GM12878 (cell line): ENCODE data around the gene SHFL. TPM values are rescaled to one million over a fixed set of nuclear protein-coding genes. Genes with fewer than 3 reads are reported as not detected.

Experiments used
- ATAC-seq: fragments of 200-7000 bp; cut with Tn5 transposase; 3 replicates; pipeline ENCODE4 v1.9.1; 2020; ENCODE audit warnings: mild to moderate bottlenecking, moderate library complexity
- BruUV-seq: library from RNA; stranded (reverse); fragments of 400-500 nt; replicated peaks from 2 replicates; lab custom pipeline; 2021; lab: Mats Ljungman, UMichigan
- CTCF ChIA-PET: fragments of 300-600 bp; sonication (Branson Sonifier 250); formaldehyde crosslinking; extraction: SDS; loops from one replicate; lab custom pipeline; 2021; ENCODE audit warnings: inconsistent platforms; lab: Yijun Ruan, JAX
- POLR2A ChIA-PET: fragments of 350-600 bp; formaldehyde crosslinking; extraction: SDS; loops from one replicate; lab custom pipeline; 2021; ENCODE audit warnings: inconsistent platforms; lab: Charles Lee
- RAD21 ChIA-PET: fragments of 300-600 bp; sonication (Branson Sonifier 250); formaldehyde crosslinking; loops from one replicate; lab custom pipeline; 2023; ENCODE audit warnings: antibody characterized with exemption; ENCODE audit not compliant: unreplicated experiment; lab: Charles Lee
- SMC1A ChIA-PET: fragments of 300-600 bp; sonication (Branson Sonifier 250); formaldehyde crosslinking; loops from one replicate; lab custom pipeline; 2023; ENCODE audit not compliant: unreplicated experiment, uncharacterized antibody; lab: Charles Lee
- DNase-seq: peaks from one replicate; pipeline ENCODE4 v3.0.0-alpha.2; 2011; ENCODE audit warnings: low read depth, low spot score
- FAIRE-seq: peaks from 3 replicates; lab custom pipeline; 2011; peaks lifted over from hg19 to GRCh38; lab: Jason Lieb, UNC
- H2AFZ ChIP-seq: 2 replicates; pipeline ENCODE4 v1.6.0; 2011; ENCODE audit warnings: low read depth, low read length, control low read depth; ENCODE audit not compliant: control insufficient read depth
- H3K27ac ChIP-seq: 2 replicates; pipeline ENCODE4 v1.5.1; 2011; ENCODE audit warnings: control low read depth; ENCODE audit not compliant: control insufficient read depth, insufficient read depth
- H3K27me3 ChIP-seq, 2 experiments: replicated peaks in 1 of 2; 2 replicates each; pipeline versions ENCODE4 v1.6.0 to v1.6.1; 2011; ENCODE audit warnings: low read length in 1 of 2; ENCODE audit not compliant: control insufficient read depth in 2 of 2, insufficient read depth in 2 of 2
- H3K36me3 ChIP-seq, 2 experiments: 2 replicates each; pipeline ENCODE4 v1.5.1; 2011; ENCODE audit warnings: low read length in 1 of 2; ENCODE audit not compliant: control insufficient read depth in 2 of 2, insufficient read depth in 2 of 2
- H3K4me1 ChIP-seq: 2 replicates; pipeline ENCODE4 v1.6.1; 2011; ENCODE audit warnings: mild to moderate bottlenecking, low read length, moderate library complexity, mixed read lengths; ENCODE audit not compliant: control insufficient read depth, insufficient read depth
- H3K4me2 ChIP-seq: 2 replicates; pipeline ENCODE4 v1.6.0; 2011; ENCODE audit warnings: control low read depth; ENCODE audit not compliant: control insufficient read depth, insufficient read depth
- H3K4me3 ChIP-seq: fragments of 200-600 bp; sonication (generic); 2 replicates; pipeline ENCODE4 v1.5.1; 2016
- H3K79me2 ChIP-seq: 2 replicates; pipeline ENCODE4 v1.6.0; 2011; ENCODE audit warnings: low read length; ENCODE audit not compliant: control insufficient read depth, insufficient read depth
- H3K9ac ChIP-seq: 2 replicates; pipeline ENCODE4 v1.8.0; 2011; ENCODE audit warnings: low read length, control low read depth, mixed read lengths; ENCODE audit not compliant: control insufficient read depth, insufficient read depth
- H3K9me3 ChIP-seq: replicated peaks from 3 replicates; pipeline ENCODE4 v1.5.1; 2011; ENCODE audit warnings: mild to moderate bottlenecking, low read length; ENCODE audit not compliant: control insufficient read depth, insufficient read depth
- H4K20me1 ChIP-seq: 2 replicates; pipeline ENCODE4 v1.6.0; 2011; ENCODE audit not compliant: control insufficient read depth, insufficient read depth
- KAT2A ChIP-seq: conservative IDR thresholded peaks from 2 replicates; pipeline ENCODE4 v1.6.1; 2011; ENCODE audit warnings: low read depth, low read length; ENCODE audit not compliant: control insufficient read depth
- POLR2A ChIP-seq: IDR thresholded peaks from 2 replicates; pipeline ENCODE4 v1.6.1; 2011; ENCODE audit warnings: low read depth, mild to moderate bottlenecking, low read length
- REST ChIP-seq: IDR thresholded peaks from 2 replicates; pipeline ENCODE4 v1.6.1; 2012; ENCODE audit warnings: mild to moderate bottlenecking, low read depth, low read length
- SMC3 ChIP-seq: IDR thresholded peaks from 2 replicates; pipeline ENCODE4 v1.6.1; 2011; ENCODE audit warnings: low read length, improper control_type of control experiment, borderline replicate concordance
- SUZ12 ChIP-seq: fragments of 200-600 bp; sonication (generic); IDR thresholded peaks from one replicate; pipeline ENCODE4 v1.6.1; 2018; ENCODE audit warnings: antibody characterized with exemption, mild to moderate bottlenecking; ENCODE audit not compliant: unreplicated experiment
- TAF1 ChIP-seq: IDR thresholded peaks from 2 replicates; pipeline ENCODE4 v1.6.1; 2011; ENCODE audit warnings: mild to moderate bottlenecking, low read depth, low read length, borderline replicate concordance
- WGBS: methylation state at CpG from one replicate; pipeline ENCODE4 v1.1.6; 2016; ENCODE audit warnings: low lambda C conversion rate; ENCODE audit not compliant: insufficient replicate concordance, insufficient coverage; ENCODE audit errors: missing lambda C conversion rate; 5-methylcytosine and 5-hydroxymethylcytosine counted together
- in situ Hi-C: fragments of 300-500 bp; cut with MboI; formaldehyde crosslinking; loops from 9 replicates; pipeline ENCODE4 v1.14.3; 2018; ENCODE audit warnings: mixed read lengths
- intact Hi-C: fragments of 100-400 bp; cut with micrococcal nuclease; formaldehyde crosslinking; loops from one replicate; pipeline ENCODE4 v1.14.2; 2022; ENCODE audit not compliant: unreplicated experiment
- polyA plus RNA-seq, 11 experiments: library from polyadenylated mRNA; depleted of rRNA in 4 of 11; unstranded in 6 of 11; stranded (reverse) in 5 of 11; fragments of >200 nt; fragmentation: Nextera tagmentation in 4 of 11; fragmentation: Illumina TruSeq in 1 of 11; extraction: Ambion mirVana in 4 of 11; extraction: Trizol in 1 of 11; gene quantifications; 1 replicate in 1 of 11; 2 replicates in 10 of 11; pipeline versions ENCODE4 v1.2.1 to v1.2.3, GENCODE V29; 2011 to 2016; ENCODE audit warnings: inconsistent platforms in 2 of 11, missing spikeins in 2 of 11, low read depth in 1 of 11
- total RNA-seq, 4 experiments: library from RNA; depleted of rRNA in 3 of 4; stranded (reverse); fragments of >200 nt in 3 of 4; fragmentation: Illumina TruSeq in 1 of 4; extraction: Trizol in 1 of 4; gene quantifications; 2 replicates each; pipeline versions ENCODE4 v1.2.1 to v1.2.3, GENCODE V29; 2013 to 2021

SHFL gene
- total and polyA plus RNA-seq, 10 of the 15 experiments (the other 5 are each of a cell fraction or from before 2014, with no cell fraction given): 8.0 to 83.8 (median 40.7) TPM

GRCh38 chr19:10093295-10094186 lies 7.4 kb downstream of the SHFL start:
- ChIA-PET POLR2A (interaction anchor here (0.6 kb wide), 1 partner anchor 8 kb away, joined by 5 read pairs; no protein-coding TSS in a partner anchor), RAD21 (no interaction called here), CTCF (interaction anchor here (0.6 kb wide), 1 partner anchor 69 kb away, joined by 3 read pairs; no protein-coding TSS in a partner anchor), SMC1A (interaction anchor here (1.2 kb wide), 1 partner anchor 9 kb away, joined by 5 read pairs; the partner anchor contains the start of gene ANGPTL6)
- intact Hi-C loops (no loop called here), in situ Hi-C loops (no loop called here)
- Histone ChIP-seq H3K9me3 (no peaks in the 10 kb centered on the region; the same call in 2 of the 3 replicates), H4K20me1 (no peaks in the 10 kb centered on the region), H3K79me2 (no peaks in the 10 kb centered on the region; the same call in 1 of the 2 replicates), H3K9ac (no peak overlapping the region), H3K36me3 (peaks cover 16 to 25% of the 10 kb centered on the region in 2 experiments), H2AFZ (no peak overlapping the region), H3K27ac (no peak overlapping the region), H3K4me2 (no peak overlapping the region), H3K4me1 (peaks cover 21% of the 10 kb centered on the region), H3K4me3 (no peak overlapping the region), H3K27me3 (no peaks in the 10 kb centered on the region)
- TF ChIP-seq KAT2A (no peak), SMC3 (no peak), SUZ12 (no peak), REST (peak; percentile 74), TAF1 (no peak), POLR2A (peak; percentile 69; the same call in 1 of the 2 replicates)
- 97% methylated on average over 22 of the region's 22 CpGs for WGBS
- DNase-seq (no peak), FAIRE-seq (no peak), ATAC-seq (no peak)
- no TSS peak for BruUV-seq
